ENCODE measurements around the gene LRRC4C. TPM values are rescaled to one million over a fixed set of nuclear protein-coding genes. Genes with fewer than 3 reads are reported as not detected.

Gene LRRC4C
- polyA plus RNA-seq, 1 experiment: not detected

DNA sequence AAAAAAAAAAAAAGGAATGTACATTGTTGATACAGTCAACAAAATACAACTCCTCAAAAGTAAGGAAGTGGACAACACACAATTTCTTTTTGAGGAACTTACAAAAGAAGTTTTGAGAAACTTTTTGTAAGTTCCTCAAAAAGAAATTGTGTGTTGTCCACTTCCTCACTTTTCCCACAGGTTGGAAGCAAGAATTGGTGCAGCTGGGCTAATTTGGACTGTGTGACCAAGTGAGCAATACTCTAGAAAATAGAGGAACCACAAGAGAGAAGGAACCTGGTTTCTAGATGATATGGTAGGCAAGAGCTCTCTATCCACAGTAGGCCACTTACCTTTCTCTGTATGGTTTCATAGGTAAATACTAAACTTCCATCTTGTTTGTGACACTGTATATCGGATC, 1053.8 kb downstream of the LRRC4C start:
- TF ChIP-seq, protein P1, sequence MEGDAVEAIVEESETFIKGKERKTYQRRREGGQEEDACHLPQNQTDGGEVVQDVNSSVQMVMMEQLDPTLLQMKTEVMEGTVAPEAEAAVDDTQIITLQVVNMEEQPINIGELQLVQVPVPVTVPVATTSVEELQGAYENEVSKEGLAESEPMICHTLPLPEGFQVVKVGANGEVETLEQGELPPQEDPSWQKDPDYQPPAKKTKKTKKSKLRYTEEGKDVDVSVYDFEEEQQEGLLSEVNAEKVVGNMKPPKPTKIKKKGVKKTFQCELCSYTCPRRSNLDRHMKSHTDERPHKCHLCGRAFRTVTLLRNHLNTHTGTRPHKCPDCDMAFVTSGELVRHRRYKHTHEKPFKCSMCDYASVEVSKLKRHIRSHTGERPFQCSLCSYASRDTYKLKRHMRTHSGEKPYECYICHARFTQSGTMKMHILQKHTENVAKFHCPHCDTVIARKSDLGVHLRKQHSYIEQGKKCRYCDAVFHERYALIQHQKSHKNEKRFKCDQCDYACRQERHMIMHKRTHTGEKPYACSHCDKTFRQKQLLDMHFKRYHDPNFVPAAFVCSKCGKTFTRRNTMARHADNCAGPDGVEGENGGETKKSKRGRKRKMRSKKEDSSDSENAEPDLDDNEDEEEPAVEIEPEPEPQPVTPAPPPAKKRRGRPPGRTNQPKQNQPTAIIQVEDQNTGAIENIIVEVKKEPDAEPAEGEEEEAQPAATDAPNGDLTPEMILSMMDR (IDR thresholded peaks at IDR 0.05; ENCODE audit: insufficient read depth, low read depth, low read length): no peak
- Histone ChIP-seq H3K36me3 (ENCODE audit: control insufficient read depth, insufficient read depth, low read length) (no peaks in the 10 kb centered on the region), H3K4me3 (ENCODE audit: low read depth, low read length) (no peak overlapping the region), H3K27me3 (ENCODE audit: control insufficient read depth, insufficient read depth, low read length) (no peaks in the 10 kb centered on the region)
- no peak for DNase-seq (ENCODE audit: low read depth)
- POLR2A ChIA-PET: no interaction called here
- CTCF ChIA-PET: no interaction called here

DNA sequence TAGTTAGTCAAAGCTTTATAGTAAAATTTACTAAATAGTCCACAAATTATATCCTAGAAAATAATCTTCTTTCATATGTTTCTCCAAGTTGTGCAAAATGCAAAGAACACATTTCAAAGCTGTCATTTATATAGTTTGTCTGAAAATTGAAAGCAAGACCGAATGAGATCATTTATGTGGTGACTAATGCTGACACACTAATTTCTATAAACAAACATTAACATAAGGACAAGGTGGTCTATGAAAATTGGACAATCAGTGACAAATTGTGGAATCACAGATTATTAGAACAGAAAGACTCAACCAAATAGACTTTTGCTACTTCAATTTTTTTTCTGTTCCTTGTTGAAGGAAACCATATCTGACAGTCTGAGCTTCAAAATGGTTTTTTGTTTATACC, 1056.1 kb downstream of the LRRC4C start:
- H3K27me3 ChIP-seq (ENCODE audit: control insufficient read depth, insufficient read depth, low read length): no peaks in the 10 kb centered on the region
- TF ChIP-seq, protein P1 (IDR thresholded peaks at IDR 0.05; ENCODE audit: insufficient read depth, low read depth, low read length): no peak
- CTCF ChIA-PET: no interaction called here
- POLR2A ChIA-PET: no interaction called here
- DNase-seq (ENCODE audit: low read depth): no peak
- no peaks in the 10 kb centered on the region for H3K36me3 ChIP-seq (ENCODE audit: control insufficient read depth, insufficient read depth, low read length)
- H3K4me3 ChIP-seq (ENCODE audit: low read depth, low read length): no peak overlapping the region

DNA sequence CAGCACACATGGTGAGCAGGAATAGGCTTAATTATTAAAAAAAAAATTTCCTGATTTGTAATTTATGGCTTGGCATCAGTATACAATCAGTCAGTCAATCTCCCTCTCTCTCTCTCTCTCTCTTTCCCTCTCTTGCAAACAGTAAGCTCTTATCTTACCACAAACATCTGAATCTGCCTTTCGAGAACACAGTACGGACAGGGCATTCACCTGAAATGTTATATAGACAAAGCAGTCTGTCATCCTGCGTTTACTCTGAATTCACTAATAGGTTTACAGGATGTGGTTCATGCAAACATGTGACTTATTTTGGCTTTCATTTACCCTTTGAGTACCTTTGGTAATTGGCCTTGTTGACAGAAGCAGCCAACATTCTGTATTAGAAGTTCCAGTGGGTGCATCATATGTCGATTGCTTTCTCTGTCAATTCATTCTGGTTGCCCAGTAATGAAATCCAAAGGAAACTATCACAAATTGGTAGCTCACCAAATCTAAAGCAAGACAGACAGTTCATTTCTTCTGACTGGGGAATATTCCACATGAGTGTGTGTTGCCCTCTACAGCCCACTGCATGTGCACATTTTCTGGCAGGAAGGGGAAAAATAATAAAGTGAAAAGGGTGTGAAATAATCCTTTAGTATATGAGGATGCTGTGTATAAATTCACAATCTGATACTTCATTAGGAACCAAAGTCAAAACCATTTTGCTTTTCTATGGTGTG, 1058.2 kb downstream of the LRRC4C start:
- no peak for DNase-seq (ENCODE audit: low read depth)
- POLR2A ChIA-PET: no interaction called here
- Histone ChIP-seq H3K36me3 (ENCODE audit: control insufficient read depth, insufficient read depth, low read length) (no peaks in the 10 kb centered on the region), H3K4me3 (ENCODE audit: low read depth, low read length) (no peak overlapping the region), H3K27me3 (ENCODE audit: control insufficient read depth, insufficient read depth, low read length) (no peaks in the 10 kb centered on the region)
- TF ChIP-seq, protein P1 (IDR thresholded peaks at IDR 0.05; ENCODE audit: insufficient read depth, low read depth, low read length): no peak
- CTCF ChIA-PET: no interaction called here

DNA sequence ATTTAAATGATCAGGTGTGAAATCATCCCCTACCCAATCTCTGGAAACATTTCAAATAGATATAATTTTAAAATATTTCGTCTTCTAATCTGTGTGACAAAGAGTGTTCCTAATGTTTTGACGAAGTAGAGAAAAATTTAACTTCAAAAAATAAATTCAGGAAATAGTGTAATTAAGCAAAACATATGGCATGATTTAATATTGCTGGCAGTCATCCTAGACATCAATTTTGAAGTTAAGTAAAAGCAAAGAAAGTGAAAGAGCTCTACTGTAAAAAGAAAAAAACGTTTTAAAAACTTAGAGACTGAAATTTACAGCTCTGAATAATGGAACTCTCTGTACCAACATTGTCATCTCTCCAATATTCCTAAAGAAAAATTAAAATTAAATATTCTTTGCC, 1062.3 kb downstream of the LRRC4C start:
- POLR2A ChIA-PET: no interaction called here
- TF ChIP-seq, protein P1 (IDR thresholded peaks at IDR 0.05; ENCODE audit: insufficient read depth, low read depth, low read length): no peak
- CTCF ChIA-PET: no interaction called here
- Histone ChIP-seq H3K27me3 (ENCODE audit: control insufficient read depth, insufficient read depth, low read length) (no peaks in the 10 kb centered on the region), H3K36me3 (ENCODE audit: control insufficient read depth, insufficient read depth, low read length) (no peaks in the 10 kb centered on the region), H3K4me3 (ENCODE audit: low read depth, low read length) (no peak overlapping the region)
- no peak for DNase-seq (ENCODE audit: low read depth)

DNA sequence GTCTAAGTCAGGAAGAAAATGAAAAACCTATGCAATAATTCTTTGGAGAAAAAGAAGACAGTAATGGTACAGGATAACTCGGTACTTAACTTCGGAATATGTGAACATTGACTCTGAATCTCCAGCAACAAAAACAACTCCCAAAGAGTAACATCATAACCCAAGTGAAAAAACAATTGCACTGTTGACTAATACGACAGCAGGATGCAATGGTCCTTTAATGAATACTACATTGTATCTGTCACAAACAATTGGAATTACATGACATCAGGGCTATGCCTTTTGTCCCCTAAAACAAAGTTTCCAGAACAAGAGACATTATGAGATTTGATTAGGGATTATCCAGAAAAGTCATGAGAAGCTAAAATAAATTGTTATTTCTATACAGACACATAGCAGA, 1065.9 kb downstream of the LRRC4C start:
- ChIA-PET CTCF (no interaction called here), POLR2A (no interaction called here)
- no peak for DNase-seq (ENCODE audit: low read depth)
- H3K27me3 ChIP-seq (ENCODE audit: control insufficient read depth, insufficient read depth, low read length): no peaks in the 10 kb centered on the region
- TF ChIP-seq, protein P1 (IDR thresholded peaks at IDR 0.05; ENCODE audit: insufficient read depth, low read depth, low read length): no peak
- no peak overlapping the region for H3K4me3 ChIP-seq (ENCODE audit: low read depth, low read length)
- no peaks in the 10 kb centered on the region for H3K36me3 ChIP-seq (ENCODE audit: control insufficient read depth, insufficient read depth, low read length)

Measured in BJ (cell line).